ENCODE measurements around the gene ROBO4. TPM values are rescaled to one million over a fixed set of nuclear protein-coding genes. Genes with fewer than 3 reads are reported as not detected.

The ROBO4 gene
- total and polyA plus RNA-seq, 2 of the 13 experiments (the other 11 are each of a cell fraction or from before 2014, with no cell fraction given): 0.07 to 1.1 TPM

- TF ChIP-seq MEIS1 (CRISPR knock-in tag; IDR thresholded peaks at IDR 0.05; ENCODE audit: borderline replicate concordance) (0 out of 2 replicates have a peak, but pooled peaks have one; percentile 45), HMGA1 (CRISPR knock-in tag; conservative IDR thresholded peaks at IDR 0.05) (no peak), SMARCE1 (IDR thresholded peaks at IDR 0.05; ENCODE audit: borderline replicate concordance) (no peak), SIX4 (CRISPR knock-in tag; IDR thresholded peaks at IDR 0.05) (no peak), CHD2 (IDR thresholded peaks at IDR 0.05; ENCODE audit: low read depth, low read length) (no peak), ZNF225 (CRISPR knock-in tag; IDR thresholded peaks at IDR 0.05) (no peak), ARID2 (CRISPR knock-in tag; IDR thresholded peaks at IDR 0.05; ENCODE audit: borderline replicate concordance) (0 out of 2 replicates have a peak, but pooled peaks have one; percentile 14)
- TF ChIP-seq, protein P1, sequence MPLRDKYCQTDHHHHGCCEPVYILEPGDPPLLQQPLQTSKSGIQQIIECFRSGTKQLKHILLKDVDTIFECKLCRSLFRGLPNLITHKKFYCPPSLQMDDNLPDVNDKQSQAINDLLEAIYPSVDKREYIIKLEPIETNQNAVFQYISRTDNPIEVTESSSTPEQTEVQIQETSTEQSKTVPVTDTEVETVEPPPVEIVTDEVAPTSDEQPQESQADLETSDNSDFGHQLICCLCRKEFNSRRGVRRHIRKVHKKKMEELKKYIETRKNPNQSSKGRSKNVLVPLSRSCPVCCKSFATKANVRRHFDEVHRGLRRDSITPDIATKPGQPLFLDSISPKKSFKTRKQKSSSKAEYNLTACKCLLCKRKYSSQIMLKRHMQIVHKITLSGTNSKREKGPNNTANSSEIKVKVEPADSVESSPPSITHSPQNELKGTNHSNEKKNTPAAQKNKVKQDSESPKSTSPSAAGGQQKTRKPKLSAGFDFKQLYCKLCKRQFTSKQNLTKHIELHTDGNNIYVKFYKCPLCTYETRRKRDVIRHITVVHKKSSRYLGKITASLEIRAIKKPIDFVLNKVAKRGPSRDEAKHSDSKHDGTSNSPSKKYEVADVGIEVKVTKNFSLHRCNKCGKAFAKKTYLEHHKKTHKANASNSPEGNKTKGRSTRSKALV (CRISPR knock-in tag; IDR thresholded peaks at IDR 0.05): no peak
Measured at GRCh38 chr11:124935548-124936514, 38.2 kb upstream of the ROBO4 start, which contains the start of gene HEPACAM (continued).

DNA sequence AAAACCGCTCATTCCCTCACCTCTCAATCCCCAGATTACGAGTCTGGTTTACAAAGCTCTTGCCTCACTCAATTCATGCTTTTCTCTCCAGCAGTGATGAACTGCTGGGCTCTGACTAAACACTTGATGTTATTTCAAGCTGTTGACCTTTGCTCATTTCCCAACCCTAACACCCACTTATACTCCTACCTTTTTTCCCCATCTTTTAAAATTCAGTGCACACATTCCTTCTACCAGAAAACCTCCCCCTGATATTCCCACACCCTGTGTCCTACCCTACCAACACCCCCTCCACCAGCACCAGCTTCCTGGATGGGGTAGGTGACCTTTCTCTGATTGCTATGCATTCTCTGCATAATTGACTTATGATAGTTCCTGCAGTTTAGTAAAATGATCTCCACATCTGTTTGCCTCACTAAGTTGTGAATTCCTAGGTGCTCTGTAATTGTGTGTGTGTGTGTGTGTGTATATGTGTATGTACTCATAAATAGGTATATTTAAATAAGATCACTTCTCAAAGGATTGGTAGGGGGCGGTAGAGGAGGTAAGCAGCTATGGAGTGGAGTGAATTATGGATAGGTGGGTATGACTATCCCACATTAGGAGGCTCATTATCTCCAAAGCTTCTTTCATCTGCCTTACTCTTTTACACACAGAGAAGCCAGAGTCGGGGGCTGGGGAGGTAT is 37.3 kb upstream of the ROBO4 start:
- WGBS (ENCODE audit: low lambda C conversion rate): 5% methylated on average over 4 of the region's 4 CpGs
- intact Hi-C loops (cut with micrococcal nuclease; ENCODE audit: unreplicated experiment): loop anchor here (2.0 to 5.0 kb wide), 3 partner anchors 33 to 313 kb away; partner anchors contain the start of gene TBRG1
- Histone ChIP-seq H3K27ac (ENCODE audit: extremely low read length, insufficient read depth, low read length) (peak overlapping the region; percentile 90), H3K4me1 (ENCODE audit: insufficient read depth, low read length) (peaks cover 87% of the 10 kb centered on the region), H2AFZ (ENCODE audit: low read length) (peak overlapping the region; percentile 17), H4K20me1 (ENCODE audit: insufficient read depth, low read length) (no peaks in the 10 kb centered on the region), H3K9ac (ENCODE audit: insufficient read depth, low read depth, low read length) (peak overlapping the region; percentile 94), H3K79me2 (ENCODE audit: insufficient read depth, low read length) (peaks cover 67% of the 10 kb centered on the region), H3K4me3 (replicated peaks in 1 of 3; ENCODE audit: insufficient read depth in 1 of 3, low read depth in 2 of 3, low read length in 3 of 3) (peak overlapping the region; percentile 69 to 84 (median 83)), H3K36me3 (replicated peaks in 1 of 2; ENCODE audit: control insufficient read depth in 1 of 2, insufficient read depth in 2 of 2, low read length in 2 of 2) (no peaks in the 10 kb centered on the region; a peak in 2 of 5 replicates), H3K4me2 (ENCODE audit: low read depth, low read length) (peak overlapping the region; percentile 98), H3K27me3 (ENCODE audit: control insufficient read depth in 1 of 2, insufficient read depth in 2 of 2, low read length in 2 of 2) (no peaks in the 10 kb centered on the region; a peak in 1 of 5 replicates), H3K9me3 (ENCODE audit: low read length) (no peaks in the 10 kb centered on the region)
- peak; percentile 63 for ATAC-seq
- CTCF ChIA-PET (ENCODE audit: low intra/inter-chr PET ratio, low total read pairs): no interaction called here
- in situ Hi-C loops (cut with HindIII; ENCODE audit: extremely low pct_ligation_motif_present, low pct_unique_long_range_greater_than_20kb): no loop called here
- peak; percentile 78 for DNase-seq (ENCODE audit: low spot score)
- POLR2A ChIA-PET: interaction anchor here (1.0 to 5.8 kb wide), 7 partner anchors 9 to 312 kb away, joined by 3 to 61 read pairs (median 6); partner anchors contain the start of genes CCDC15, TBRG1 and TMEM218
- FAIRE-seq: peak; percentile 60
- TSS peak; percentile 53 for BruUV-seq (replicated peaks)
- TF ChIP-seq HNF4G (IDR thresholded peaks at IDR 0.05; ENCODE audit: borderline replicate concordance, low read depth, low read length) (peak; percentile 85), HNF4G (CRISPR knock-in tag; IDR thresholded peaks at IDR 0.05; ENCODE audit: borderline replicate concordance, low read depth) (no peak), RFX5 (IDR thresholded peaks at IDR 0.05; ENCODE audit: low read depth, low read length) (no peak), USF2 (IDR thresholded peaks at IDR 0.05; ENCODE audit: low read depth, low read length) (no peak), USF2 (CRISPR knock-in tag; IDR thresholded peaks at IDR 0.05; ENCODE audit: borderline replicate concordance) (no peak), ZNF282 (IDR thresholded peaks at IDR 0.05; ENCODE audit: partially characterized antibody) (no peak), IKZF5 (CRISPR knock-in tag; IDR thresholded peaks at IDR 0.05) (no peak), TAF1 (CRISPR knock-in tag; IDR thresholded peaks at IDR 0.05) (no peak)

All from HepG2 (cell line).